HEK293 (cell line): Measurements from ENCODE around the gene PAX7.

Experiments used
- GLIS2 ChIP-seq: fragments of 450-650 bp; formaldehyde crosslinking; IDR thresholded peaks from 2 replicates; pipeline ENCODE4 v1.5.1; 2016; ENCODE audit warnings: missing biosample characterization, missing genetic modification characterization
- MZF1 ChIP-seq: fragments of 450-650 bp; formaldehyde crosslinking; IDR thresholded peaks from 2 replicates; pipeline ENCODE4 v1.5.1; 2017; ENCODE audit warnings: missing biosample characterization, missing genetic modification characterization, borderline replicate concordance
- SETDB1 ChIP-seq: IDR thresholded peaks from one replicate; pipeline ENCODE4 v1.6.1; 2017; ENCODE audit warnings: mild to moderate bottlenecking, low read length, moderate library complexity, mixed read lengths; ENCODE audit not compliant: insufficient read length
- SP2 ChIP-seq: fragments of 450-650 bp; formaldehyde crosslinking; IDR thresholded peaks from 2 replicates; pipeline ENCODE4 v1.5.1; 2016; ENCODE audit warnings: missing biosample characterization, missing genetic modification characterization
- ZNF274 ChIP-seq, 2 experiments: fragments of 200-500 bp in 1 of 2; fragments of 450-650 bp in 1 of 2; sonication (Bioruptor generic) in 1 of 2; formaldehyde crosslinking in 1 of 2; IDR thresholded peaks; 2 replicates each; pipeline versions ENCODE4 v1.5.1 to v1.6.1; 2014 to 2016; ENCODE audit warnings: borderline replicate concordance in 1 of 2, inconsistent platforms in 1 of 2, low read length in 1 of 2, missing biosample characterization in 1 of 2, missing genetic modification characterization in 1 of 2
- ZNF350 ChIP-seq: fragments of 450-650 bp; formaldehyde crosslinking; IDR thresholded peaks from 2 replicates; pipeline ENCODE4 v1.5.0; 2017; ENCODE audit warnings: missing biosample characterization, mild to moderate bottlenecking, missing genetic modification characterization
- TF ChIP-seq, protein P1 (sequence below): fragments of 450-650 bp; formaldehyde crosslinking; IDR thresholded peaks from 2 replicates; pipeline ENCODE4 v1.5.1; 2016; ENCODE audit warnings: missing biosample characterization, missing genetic modification characterization, low read depth
- TF ChIP-seq, protein P2 (sequence below): fragments of 450-650 bp; formaldehyde crosslinking; IDR thresholded peaks from 2 replicates; pipeline ENCODE4 v1.5.1; 2016; ENCODE audit warnings: missing biosample characterization, missing genetic modification characterization
- TF ChIP-seq, protein P3 (sequence below): fragments of 450-650 bp; formaldehyde crosslinking; IDR thresholded peaks from 2 replicates; pipeline ENCODE4 v1.5.1; 2016; ENCODE audit warnings: missing biosample characterization, missing genetic modification characterization
- TF ChIP-seq, protein P4 (sequence below): fragments of 450-650 bp; formaldehyde crosslinking; IDR thresholded peaks from 2 replicates; pipeline ENCODE4 v1.5.1; 2017; ENCODE audit warnings: missing biosample characterization, missing genetic modification characterization

DNA sequence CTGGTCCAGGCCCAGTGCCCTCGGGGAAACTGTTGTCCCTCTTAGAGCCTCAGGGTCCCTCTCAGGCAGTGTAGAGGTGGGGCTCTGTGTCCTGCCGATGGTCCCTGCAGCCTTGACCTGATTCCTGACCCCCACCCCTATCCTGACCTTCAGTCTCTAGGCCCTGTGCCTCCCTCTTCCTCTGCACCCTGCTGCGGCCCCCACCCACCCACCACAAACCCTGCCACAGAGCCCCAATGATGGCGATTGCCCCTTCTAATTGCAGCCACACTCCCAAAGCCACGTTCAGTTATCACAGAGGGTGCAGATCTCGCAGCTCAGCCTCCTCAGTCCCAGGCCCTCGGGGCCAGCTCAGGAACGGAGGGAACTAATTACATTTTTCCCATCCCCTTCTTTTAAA lies 99.7 kb downstream of the PAX7 start:
- TF ChIP-seq, protein P1, sequence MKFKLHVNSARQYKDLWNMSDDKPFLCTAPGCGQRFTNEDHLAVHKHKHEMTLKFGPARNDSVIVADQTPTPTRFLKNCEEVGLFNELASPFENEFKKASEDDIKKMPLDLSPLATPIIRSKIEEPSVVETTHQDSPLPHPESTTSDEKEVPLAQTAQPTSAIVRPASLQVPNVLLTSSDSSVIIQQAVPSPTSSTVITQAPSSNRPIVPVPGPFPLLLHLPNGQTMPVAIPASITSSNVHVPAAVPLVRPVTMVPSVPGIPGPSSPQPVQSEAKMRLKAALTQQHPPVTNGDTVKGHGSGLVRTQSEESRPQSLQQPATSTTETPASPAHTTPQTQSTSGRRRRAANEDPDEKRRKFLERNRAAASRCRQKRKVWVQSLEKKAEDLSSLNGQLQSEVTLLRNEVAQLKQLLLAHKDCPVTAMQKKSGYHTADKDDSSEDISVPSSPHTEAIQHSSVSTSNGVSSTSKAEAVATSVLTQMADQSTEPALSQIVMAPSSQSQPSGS (tag by site-specific recombination): no peak
- TF ChIP-seq ZNF274 (IDR thresholded peaks at IDR 0.05; ENCODE audit: low read length): no peak
- TF ChIP-seq ZNF274 (tag by site-specific recombination; IDR thresholded peaks at IDR 0.05; ENCODE audit: borderline replicate concordance): no peak
- no peak for TF ChIP-seq SETDB1
- TF ChIP-seq, protein P2, sequence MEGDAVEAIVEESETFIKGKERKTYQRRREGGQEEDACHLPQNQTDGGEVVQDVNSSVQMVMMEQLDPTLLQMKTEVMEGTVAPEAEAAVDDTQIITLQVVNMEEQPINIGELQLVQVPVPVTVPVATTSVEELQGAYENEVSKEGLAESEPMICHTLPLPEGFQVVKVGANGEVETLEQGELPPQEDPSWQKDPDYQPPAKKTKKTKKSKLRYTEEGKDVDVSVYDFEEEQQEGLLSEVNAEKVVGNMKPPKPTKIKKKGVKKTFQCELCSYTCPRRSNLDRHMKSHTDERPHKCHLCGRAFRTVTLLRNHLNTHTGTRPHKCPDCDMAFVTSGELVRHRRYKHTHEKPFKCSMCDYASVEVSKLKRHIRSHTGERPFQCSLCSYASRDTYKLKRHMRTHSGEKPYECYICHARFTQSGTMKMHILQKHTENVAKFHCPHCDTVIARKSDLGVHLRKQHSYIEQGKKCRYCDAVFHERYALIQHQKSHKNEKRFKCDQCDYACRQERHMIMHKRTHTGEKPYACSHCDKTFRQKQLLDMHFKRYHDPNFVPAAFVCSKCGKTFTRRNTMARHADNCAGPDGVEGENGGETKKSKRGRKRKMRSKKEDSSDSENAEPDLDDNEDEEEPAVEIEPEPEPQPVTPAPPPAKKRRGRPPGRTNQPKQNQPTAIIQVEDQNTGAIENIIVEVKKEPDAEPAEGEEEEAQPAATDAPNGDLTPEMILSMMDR (tag by site-specific recombination): no peak
- no peak for TF ChIP-seq ZNF350
- TF ChIP-seq, protein P3, sequence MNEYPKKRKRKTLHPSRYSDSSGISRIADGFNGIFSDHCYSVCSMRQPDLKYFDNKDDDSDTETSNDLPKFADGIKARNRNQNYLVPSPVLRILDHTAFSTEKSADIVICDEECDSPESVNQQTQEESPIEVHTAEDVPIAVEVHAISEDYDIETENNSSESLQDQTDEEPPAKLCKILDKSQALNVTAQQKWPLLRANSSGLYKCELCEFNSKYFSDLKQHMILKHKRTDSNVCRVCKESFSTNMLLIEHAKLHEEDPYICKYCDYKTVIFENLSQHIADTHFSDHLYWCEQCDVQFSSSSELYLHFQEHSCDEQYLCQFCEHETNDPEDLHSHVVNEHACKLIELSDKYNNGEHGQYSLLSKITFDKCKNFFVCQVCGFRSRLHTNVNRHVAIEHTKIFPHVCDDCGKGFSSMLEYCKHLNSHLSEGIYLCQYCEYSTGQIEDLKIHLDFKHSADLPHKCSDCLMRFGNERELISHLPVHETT (tag by site-specific recombination): no peak
- no peak for TF ChIP-seq SP2 (tag by site-specific recombination)
- no peak for TF ChIP-seq MZF1 (tag by site-specific recombination)
- no peak for TF ChIP-seq GLIS2 (tag by site-specific recombination)
- TF ChIP-seq, protein P4, sequence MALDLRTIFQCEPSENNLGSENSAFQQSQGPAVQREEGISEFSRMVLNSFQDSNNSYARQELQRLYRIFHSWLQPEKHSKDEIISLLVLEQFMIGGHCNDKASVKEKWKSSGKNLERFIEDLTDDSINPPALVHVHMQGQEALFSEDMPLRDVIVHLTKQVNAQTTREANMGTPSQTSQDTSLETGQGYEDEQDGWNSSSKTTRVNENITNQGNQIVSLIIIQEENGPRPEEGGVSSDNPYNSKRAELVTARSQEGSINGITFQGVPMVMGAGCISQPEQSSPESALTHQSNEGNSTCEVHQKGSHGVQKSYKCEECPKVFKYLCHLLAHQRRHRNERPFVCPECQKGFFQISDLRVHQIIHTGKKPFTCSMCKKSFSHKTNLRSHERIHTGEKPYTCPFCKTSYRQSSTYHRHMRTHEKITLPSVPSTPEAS: no peak
